DND-41 (cell line): ENCODE measurements around the gene CD72.

Source experiments
- CTCF ChIP-seq: IDR thresholded peaks from 2 replicates; pipeline ENCODE4 v1.5.1; 2012; ENCODE audit warnings: borderline replicate concordance, low read length, moderate library complexity, mild to moderate bottlenecking; ENCODE audit not compliant: poor library complexity, severe bottlenecking; ENCODE audit errors: extremely low read depth
- EZH2 ChIP-seq: IDR thresholded peaks from 3 replicates; pipeline ENCODE4 v1.6.1; 2012; ENCODE audit warnings: borderline replicate concordance, low read depth, mild to moderate bottlenecking, moderate library complexity, low read length, inconsistent platforms; ENCODE audit not compliant: severe bottlenecking

DNA sequence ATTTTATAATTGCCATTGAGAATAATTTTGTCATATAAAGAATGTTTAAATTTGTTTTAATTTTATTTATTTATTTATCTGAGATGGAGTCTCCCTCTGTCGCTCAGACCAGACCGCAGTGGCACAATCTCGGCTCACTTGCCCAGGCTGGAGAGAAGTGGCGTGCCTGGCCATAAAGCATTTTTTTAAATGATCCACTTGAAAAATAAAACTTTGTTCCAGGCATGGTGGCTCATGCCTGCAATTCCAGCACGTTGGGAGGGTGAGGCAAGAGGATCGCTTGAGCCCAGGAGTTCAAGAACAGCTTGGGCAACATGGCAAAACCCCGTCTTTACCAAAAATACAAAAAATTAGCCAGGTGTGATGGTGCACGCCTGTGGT is 34.6 kb upstream of the CD72 start:
- TF ChIP-seq CTCF (no peak), EZH2 (no peak)
